Keratinocyte (primary cell): Measurements from ENCODE around the gene MAPKBP1. TPM values are rescaled to one million over a fixed set of nuclear protein-coding genes. Genes with fewer than 3 reads are reported as not detected.

Experiments
- DNase-seq: peaks from one replicate; pipeline ENCODE4 v3.0.0-alpha.2; 2011; ENCODE audit warnings: low read depth, missing footprints, low spot score
- FAIRE-seq: peaks from 2 replicates; lab custom pipeline; 2011; peaks lifted over from hg19 to GRCh38; lab: Jason Lieb, UNC
- H2AFZ ChIP-seq: 2 replicates; pipeline ENCODE4 v1.6.0; 2012; ENCODE audit warnings: low read length, control low read depth, inconsistent platforms; ENCODE audit not compliant: control insufficient read depth
- H3K27ac ChIP-seq: 2 replicates; pipeline ENCODE4 v1.5.1; 2011; ENCODE audit warnings: low read length; ENCODE audit not compliant: control insufficient read depth, insufficient read depth
- H3K27me3 ChIP-seq: 3 replicates; pipeline ENCODE4 v1.6.0; 2011; ENCODE audit warnings: low read length; ENCODE audit not compliant: control insufficient read depth, insufficient read depth; ENCODE audit errors: extremely low read depth
- H3K36me3 ChIP-seq, 2 experiments: 2 replicates in 1 of 2; 3 replicates in 1 of 2; pipeline ENCODE4 v1.5.1; 2011; ENCODE audit warnings: low read length in 2 of 2, mild to moderate bottlenecking in 1 of 2; ENCODE audit not compliant: control insufficient read depth in 2 of 2, insufficient read depth in 2 of 2; ENCODE audit errors: extremely low read depth in 1 of 2
- H3K4me1 ChIP-seq: 3 replicates; pipeline ENCODE4 v1.5.1; 2011; ENCODE audit warnings: low read length; ENCODE audit not compliant: control insufficient read depth, insufficient read depth; ENCODE audit errors: extremely low read depth
- H3K4me2 ChIP-seq: 3 replicates; pipeline ENCODE4 v1.6.0; 2011; ENCODE audit warnings: low read depth, low read length; ENCODE audit not compliant: control insufficient read depth, insufficient read depth; ENCODE audit errors: extremely low read depth
- H3K4me3 ChIP-seq, 3 experiments: fragments of 200-600 bp in 1 of 3; sonication (generic) in 1 of 3; 2 replicates in 2 of 3; 3 replicates in 1 of 3; pipeline ENCODE4 v1.5.1; 2011 to 2016; ENCODE audit warnings: low read length in 3 of 3, mild to moderate bottlenecking in 3 of 3, control low read depth in 2 of 3, inconsistent platforms in 1 of 3, low read depth in 1 of 3, mixed read lengths in 1 of 3, mixed run types in 1 of 3, moderate library complexity in 1 of 3; ENCODE audit not compliant: control insufficient read depth in 2 of 3, insufficient read depth in 2 of 3; ENCODE audit errors: extremely low read depth in 1 of 3
- H3K79me2 ChIP-seq: 2 replicates; pipeline ENCODE4 v1.6.0; 2012; ENCODE audit warnings: low read length; ENCODE audit not compliant: control insufficient read depth, insufficient read depth
- H3K9ac ChIP-seq: 3 replicates; pipeline ENCODE4 v1.6.0; 2011; ENCODE audit warnings: low read length; ENCODE audit not compliant: control insufficient read depth, insufficient read depth; ENCODE audit errors: extremely low read depth
- H3K9me1 ChIP-seq: 3 replicates; pipeline ENCODE4 v1.6.0; 2011; ENCODE audit warnings: low read length; ENCODE audit not compliant: control insufficient read depth, insufficient read depth; ENCODE audit errors: extremely low read depth
- H3K9me3 ChIP-seq: 2 replicates; pipeline ENCODE4 v1.5.1; 2012; ENCODE audit warnings: low read depth, low read length; ENCODE audit not compliant: control insufficient read depth
- H4K20me1 ChIP-seq: 3 replicates; pipeline ENCODE4 v1.6.0; 2011; ENCODE audit warnings: low read length; ENCODE audit not compliant: control insufficient read depth, insufficient read depth; ENCODE audit errors: extremely low read depth
- EZH2 ChIP-seq: IDR thresholded peaks from one replicate; pipeline ENCODE4 v1.6.1; 2012; ENCODE audit warnings: inconsistent platforms, mild to moderate bottlenecking, low read length, moderate library complexity
- dilution Hi-C: fragments of 300-500 bp; cut with MboI; formaldehyde crosslinking; loops from one replicate; pipeline ENCODE4 v1.7.0; 2020; ENCODE audit warnings: low sequenced_read_pairs; ENCODE audit not compliant: extremely low pct_ligation_motif_present
- polyA plus RNA-seq, 5 experiments: library from polyadenylated mRNA; depleted of rRNA in 3 of 5; stranded (reverse) in 3 of 5; stranded (forward) in 1 of 5; unstranded in 1 of 5; fragments of >200 nt; gene quantifications; 1 replicate in 1 of 5; 2 replicates in 3 of 5; 3 replicates in 1 of 5; pipeline versions ENCODE4 v1.2.1 to v1.2.3, GENCODE V29; 2011 to 2012; ENCODE audit warnings: missing spikeins in 2 of 5, low read depth in 1 of 5, low replicate concordance in 1 of 5
- TF ChIP-seq, protein P1 (sequence below), 3 experiments: IDR thresholded peaks in 1 of 3; conservative IDR thresholded peaks in 1 of 3; optimal IDR thresholded peaks in 1 of 3; 2 replicates in 2 of 3; 3 replicates in 1 of 3; pipeline versions ENCODE3 to v1.5.1; 2011; ENCODE audit warnings: low read length in 3 of 3, mild to moderate bottlenecking in 3 of 3, moderate library complexity in 2 of 3, control low read depth in 1 of 3, inconsistent platforms in 1 of 3; ENCODE audit not compliant: insufficient read depth in 2 of 3; ENCODE audit errors: extremely low read depth in 1 of 3

MAPKBP1 gene
- polyA plus RNA-seq, 1 donor (not counting 4 experiments of a cell fraction or from before 2014, with no cell fraction given): 18.3 TPM

DNA sequence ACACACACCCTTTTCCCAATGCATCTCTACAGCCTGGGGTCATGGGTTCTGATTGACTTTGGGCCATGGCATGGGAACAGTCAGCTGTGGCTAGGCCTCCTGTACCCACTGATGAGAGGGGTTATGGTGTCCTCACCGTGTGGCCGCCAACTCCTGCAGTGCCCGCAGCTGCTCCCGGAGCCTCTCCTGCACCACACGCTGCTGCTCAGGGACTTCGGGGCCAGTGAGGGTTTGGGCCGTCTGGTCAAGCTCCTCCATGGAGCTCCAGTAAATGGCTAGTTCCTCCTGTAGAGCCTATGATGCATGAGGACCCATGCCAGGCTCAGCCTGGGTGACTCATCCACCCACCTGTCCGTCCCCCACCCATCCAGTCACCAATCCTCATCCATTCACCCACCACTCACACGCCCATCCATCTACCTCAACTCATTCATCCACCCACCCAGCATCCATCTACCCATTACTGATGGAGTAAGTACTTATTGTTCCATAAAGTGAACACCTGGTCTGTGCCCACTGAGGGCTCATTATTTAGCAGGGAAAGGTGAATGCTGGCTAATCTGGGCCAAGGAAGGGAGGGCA, 98.0 kb downstream of the MAPKBP1 start:
- H3K4me1 ChIP-seq: peaks cover 20% of the 10 kb centered on the region
- dilution Hi-C loops: no loop called here
- H4K20me1 ChIP-seq: no peaks in the 10 kb centered on the region
- no peaks in the 10 kb centered on the region for H3K79me2 ChIP-seq
- no peaks in the 10 kb centered on the region for H3K9me3 ChIP-seq
- no peaks in the 10 kb centered on the region for H3K36me3 ChIP-seq
- DNase-seq (no peak), FAIRE-seq (no peak)
- no peak overlapping the region for H3K27ac ChIP-seq
- no peak overlapping the region for H3K9ac ChIP-seq
- H3K9me1 ChIP-seq: no peaks in the 10 kb centered on the region
- peaks cover 12% of the 10 kb centered on the region for H3K27me3 ChIP-seq
- H3K4me2 ChIP-seq: no peak overlapping the region
- no peak for TF ChIP-seq EZH2
- TF ChIP-seq, protein P1, sequence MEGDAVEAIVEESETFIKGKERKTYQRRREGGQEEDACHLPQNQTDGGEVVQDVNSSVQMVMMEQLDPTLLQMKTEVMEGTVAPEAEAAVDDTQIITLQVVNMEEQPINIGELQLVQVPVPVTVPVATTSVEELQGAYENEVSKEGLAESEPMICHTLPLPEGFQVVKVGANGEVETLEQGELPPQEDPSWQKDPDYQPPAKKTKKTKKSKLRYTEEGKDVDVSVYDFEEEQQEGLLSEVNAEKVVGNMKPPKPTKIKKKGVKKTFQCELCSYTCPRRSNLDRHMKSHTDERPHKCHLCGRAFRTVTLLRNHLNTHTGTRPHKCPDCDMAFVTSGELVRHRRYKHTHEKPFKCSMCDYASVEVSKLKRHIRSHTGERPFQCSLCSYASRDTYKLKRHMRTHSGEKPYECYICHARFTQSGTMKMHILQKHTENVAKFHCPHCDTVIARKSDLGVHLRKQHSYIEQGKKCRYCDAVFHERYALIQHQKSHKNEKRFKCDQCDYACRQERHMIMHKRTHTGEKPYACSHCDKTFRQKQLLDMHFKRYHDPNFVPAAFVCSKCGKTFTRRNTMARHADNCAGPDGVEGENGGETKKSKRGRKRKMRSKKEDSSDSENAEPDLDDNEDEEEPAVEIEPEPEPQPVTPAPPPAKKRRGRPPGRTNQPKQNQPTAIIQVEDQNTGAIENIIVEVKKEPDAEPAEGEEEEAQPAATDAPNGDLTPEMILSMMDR (optimal IDR thresholded peaks at IDR 0.05 in 1 of 3, IDR thresholded peaks at IDR 0.05 in 1 of 3, conservative IDR thresholded peaks at IDR 0.05 in 1 of 3; ENCODE audit: extremely low read depth in 1 of 3, insufficient read depth in 2 of 3, low read length in 3 of 3): no peak
- H2AFZ ChIP-seq: no peak overlapping the region
- no peak overlapping the region for H3K4me3 ChIP-seq

DNA sequence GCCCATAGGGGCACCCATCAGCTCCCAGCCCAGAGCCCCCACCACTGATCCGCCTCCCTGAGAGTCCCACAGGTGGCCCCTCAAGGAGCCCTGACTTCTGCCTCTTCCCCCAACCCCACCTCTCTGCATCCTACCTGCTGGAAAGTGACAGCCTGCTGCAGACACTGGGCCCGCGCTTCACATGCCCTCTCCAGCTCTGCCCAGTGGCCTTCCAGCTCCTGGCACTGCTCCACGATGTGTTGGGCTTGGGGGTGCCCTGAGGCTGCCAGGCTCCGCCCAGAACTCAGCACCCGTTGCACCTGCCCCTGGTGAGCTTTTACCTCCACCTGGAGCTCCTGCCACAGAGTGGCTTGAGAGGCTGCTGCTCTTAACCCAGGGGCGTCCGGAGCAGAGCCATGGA, 99.4 kb downstream of the MAPKBP1 start:
- FAIRE-seq: no peak
- Histone ChIP-seq H3K27ac (no peak overlapping the region), H3K9me1 (no peaks in the 10 kb centered on the region), H3K9ac (no peak overlapping the region), H3K9me3 (no peaks in the 10 kb centered on the region), H3K79me2 (no peaks in the 10 kb centered on the region), H3K4me2 (no peak overlapping the region), H3K4me1 (peaks cover 20% of the 10 kb centered on the region), H4K20me1 (no peaks in the 10 kb centered on the region), H3K27me3 (peaks cover 14% of the 10 kb centered on the region), H3K36me3 (no peaks in the 10 kb centered on the region), H3K4me3 (no peak overlapping the region), H2AFZ (no peak overlapping the region)
- dilution Hi-C loops: no loop called here
- TF ChIP-seq, protein P1 (optimal IDR thresholded peaks at IDR 0.05 in 1 of 3, IDR thresholded peaks at IDR 0.05 in 1 of 3, conservative IDR thresholded peaks at IDR 0.05 in 1 of 3; ENCODE audit: extremely low read depth in 1 of 3, insufficient read depth in 2 of 3, low read length in 3 of 3): no peak
- TF ChIP-seq EZH2: no peak
- DNase-seq: no peak
